Gastrocnemius medialis (tissue), 4 donors: Measurements from ENCODE around the gene DEGS2. TPM values are rescaled to one million over a fixed set of nuclear protein-coding genes. Genes with fewer than 3 reads are reported as not detected.
A peak's percentile ranks its signal among the peaks of the same experiment; 100 is the strongest.
"Not testable (repeated sequence)": the region's sequence is repeated elsewhere in the genome, so short reads cannot be mapped to it uniquely, and the experiment has no call there.

Source experiments
- ATAC-seq, 2 donors: fragments of 150-250 bp; one replicate each; pipeline ENCODE4 v1.9.1; 2016
- DNase-seq, 2 donors: peaks; one replicate each; pipeline ENCODE4 v3.0.0-alpha.2; 2019
- H3K27ac ChIP-seq, 4 donors: fragments of 200-600 bp; sonication (generic); 1 replicate in 1 of 4; 2 replicates in 3 of 4; pipeline ENCODE4 v1.5.1; 2016 to 2018; ENCODE audit warnings: mild to moderate bottlenecking in 2 of 4, moderate library complexity in 1 of 4
- H3K27me3 ChIP-seq, 3 donors: fragments of 200-600 bp; sonication (generic) in 2 of 3; 1 replicate in 1 of 3; 2 replicates in 2 of 3; pipeline versions ENCODE4 v1.5.1 to v1.6.0; 2016 to 2019; ENCODE audit warnings: mild to moderate bottlenecking in 1 of 3, moderate library complexity in 1 of 3
- H3K36me3 ChIP-seq, 2 donors: fragments of 200-600 bp; sonication (generic) in 1 of 2; one replicate each; pipeline ENCODE4 v1.5.1; 2017 to 2018
- H3K4me1 ChIP-seq, 2 donors: fragments of 200-600 bp; sonication (generic) in 1 of 2; one replicate each; pipeline ENCODE4 v1.5.1; 2016 to 2017; ENCODE audit warnings: mild to moderate bottlenecking in 2 of 2
- H3K4me3 ChIP-seq, 4 donors: fragments of 200-600 bp; sonication (generic) in 3 of 4; 1 replicate in 1 of 4; 2 replicates in 3 of 4; pipeline ENCODE4 v1.5.1; 2016 to 2019; ENCODE audit warnings: mild to moderate bottlenecking in 2 of 4
- H3K9me3 ChIP-seq, 3 donors: fragments of 200-600 bp; sonication (generic) in 2 of 3; 1 replicate in 1 of 3; 2 replicates in 2 of 3; pipeline ENCODE4 v1.5.1; 2016 to 2019
- POLR2A ChIP-seq, 2 donors: fragments of 450-650 bp; IDR thresholded peaks; one replicate each; pipeline ENCODE4 v1.6.1; 2017; ENCODE audit warnings: antibody characterized with exemption in 2 of 2, mild to moderate bottlenecking in 2 of 2, moderate library complexity in 2 of 2
- in situ Hi-C, 4 donors: fragments of 200-750 bp; cut with MboI; loops; one replicate each; pipeline versions ENCODE4 v1.15.0 to v1.8.0; 2017; ENCODE audit warnings: low sequenced_read_pairs in 4 of 4
- intact Hi-C: fragments of 100-400 bp; cut with DNase I; formaldehyde crosslinking; loops from one replicate; pipeline ENCODE4 v1.15.1; 2023; ENCODE audit warnings: low total_unique reads
- total RNA-seq, 4 donors: library from RNA; depleted of rRNA; stranded (reverse); fragments of >200 nt; gene quantifications; one replicate each; pipeline versions ENCODE4 v1.1.0 to v1.2.3, GENCODE V29; 2016
- TF ChIP-seq, protein P1 (sequence below), 5 experiments: fragments of 450-650 bp in 3 of 5; fragments of 200-600 bp in 2 of 5; sonication (generic) in 2 of 5; IDR thresholded peaks in 4 of 5; conservative IDR thresholded peaks in 1 of 5; 1 replicate in 4 of 5; 2 replicates in 1 of 5; pipeline ENCODE4 v1.5.1; 2016 to 2019; ENCODE audit warnings: antibody characterized with exemption in 5 of 5, mild to moderate bottlenecking in 3 of 5, moderate library complexity in 3 of 5

The DEGS2 gene
- under 1 TPM in 3 of 4 donors, not detected in 1; 0.22 to 0.75 (median 0.66) TPM for total RNA-seq

DNA sequence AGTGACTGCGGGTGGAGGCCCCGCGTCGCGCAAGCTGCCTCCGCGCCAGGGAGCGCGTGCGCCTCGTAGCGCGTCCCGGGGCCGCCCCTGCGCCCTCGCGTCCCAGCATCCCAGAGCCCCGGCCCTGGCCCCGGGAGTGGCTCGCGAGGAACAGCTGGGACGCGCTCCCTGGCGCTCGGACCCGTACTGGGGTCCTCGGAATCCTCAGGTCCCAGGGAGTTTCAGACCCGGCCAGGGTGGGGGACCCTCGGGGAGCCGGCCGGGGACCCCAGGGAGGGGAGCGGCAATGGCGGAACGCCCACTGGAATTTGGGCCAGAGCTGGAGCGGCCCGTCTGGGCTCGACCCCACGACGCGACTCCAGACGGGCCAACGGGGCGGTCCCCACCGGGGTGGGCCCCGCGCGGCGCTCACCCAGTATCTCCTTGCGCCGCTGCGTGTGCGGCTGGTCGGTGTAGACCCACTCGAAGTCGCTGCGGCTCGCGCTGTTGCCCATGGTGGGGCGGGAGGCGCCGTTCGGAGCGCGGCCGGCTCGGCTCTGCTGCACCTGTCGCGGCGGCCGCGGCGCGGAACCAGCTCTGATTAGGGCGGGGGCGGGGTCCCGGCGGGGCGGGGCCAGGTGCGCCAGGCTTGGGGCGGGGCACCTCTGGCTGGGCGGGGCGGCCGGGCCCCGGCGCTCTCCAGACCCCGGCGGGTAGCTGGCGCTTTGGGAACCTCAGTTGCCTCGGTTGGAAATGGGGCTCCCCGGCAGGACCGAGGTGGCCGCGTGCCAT is at the start of gene DEGS2:
DEGS2 (minus strand) TSS at position 552 of the 771 bp plus-strand sequence; CDS start at position 494, 58 bp downstream.
- H3K27me3 ChIP-seq, result peaks cover 25 to 42% (median 30%) of the 10 kb centered on the region in 3 donors
- peaks cover 0 to 4% of the 10 kb centered on the region in 2 donors for H3K4me1 ChIP-seq
- no peaks in the 10 kb centered on the region for H3K36me3 ChIP-seq
- intact Hi-C loops (no loop called here), in situ Hi-C loops (no loop called here)
- peak within 1 kb of the TSS; percentile 35 to 57 (median 44) for H3K4me3 ChIP-seq
- ATAC-seq, result peak in 1 of 2 donors; percentile 41
- no peak within 1 kb of the TSS for H3K27ac ChIP-seq
- H3K9me3 ChIP-seq, result peaks cover 0 to 5% (median 0%) of the 10 kb centered on the region in 3 donors
- no peak for TF ChIP-seq POLR2A (IDR thresholded peaks at IDR 0.05)
- TF ChIP-seq, protein P1, sequence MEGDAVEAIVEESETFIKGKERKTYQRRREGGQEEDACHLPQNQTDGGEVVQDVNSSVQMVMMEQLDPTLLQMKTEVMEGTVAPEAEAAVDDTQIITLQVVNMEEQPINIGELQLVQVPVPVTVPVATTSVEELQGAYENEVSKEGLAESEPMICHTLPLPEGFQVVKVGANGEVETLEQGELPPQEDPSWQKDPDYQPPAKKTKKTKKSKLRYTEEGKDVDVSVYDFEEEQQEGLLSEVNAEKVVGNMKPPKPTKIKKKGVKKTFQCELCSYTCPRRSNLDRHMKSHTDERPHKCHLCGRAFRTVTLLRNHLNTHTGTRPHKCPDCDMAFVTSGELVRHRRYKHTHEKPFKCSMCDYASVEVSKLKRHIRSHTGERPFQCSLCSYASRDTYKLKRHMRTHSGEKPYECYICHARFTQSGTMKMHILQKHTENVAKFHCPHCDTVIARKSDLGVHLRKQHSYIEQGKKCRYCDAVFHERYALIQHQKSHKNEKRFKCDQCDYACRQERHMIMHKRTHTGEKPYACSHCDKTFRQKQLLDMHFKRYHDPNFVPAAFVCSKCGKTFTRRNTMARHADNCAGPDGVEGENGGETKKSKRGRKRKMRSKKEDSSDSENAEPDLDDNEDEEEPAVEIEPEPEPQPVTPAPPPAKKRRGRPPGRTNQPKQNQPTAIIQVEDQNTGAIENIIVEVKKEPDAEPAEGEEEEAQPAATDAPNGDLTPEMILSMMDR (IDR thresholded peaks at IDR 0.05 in 4 of 5, conservative IDR thresholded peaks at IDR 0.05 in 1 of 5), result no peak
- DNase-seq, result no peak

DNA sequence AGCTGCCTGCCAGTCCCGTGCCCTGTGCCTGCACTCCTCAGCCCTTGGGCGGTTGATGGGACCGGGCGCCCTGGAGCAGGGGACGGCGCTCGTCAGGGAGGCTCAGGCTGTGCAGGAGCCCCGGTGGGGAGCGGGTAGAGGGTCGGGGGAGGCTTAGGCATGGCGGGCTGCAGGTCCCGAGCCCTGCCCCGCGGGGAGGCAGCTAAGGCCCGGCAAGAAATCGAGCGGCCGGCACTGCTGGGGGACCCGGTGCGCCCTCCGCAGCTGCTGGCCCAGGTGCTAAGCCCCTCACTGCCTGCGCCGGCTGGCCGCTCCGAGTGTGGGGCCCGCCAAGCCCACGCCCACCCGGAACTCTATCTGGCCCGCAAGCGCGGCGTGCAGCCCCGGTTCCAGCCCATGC is 48.7 kb upstream of the DEGS2 start:
- intact Hi-C loops, result not testable (repeated sequence)

DNA sequence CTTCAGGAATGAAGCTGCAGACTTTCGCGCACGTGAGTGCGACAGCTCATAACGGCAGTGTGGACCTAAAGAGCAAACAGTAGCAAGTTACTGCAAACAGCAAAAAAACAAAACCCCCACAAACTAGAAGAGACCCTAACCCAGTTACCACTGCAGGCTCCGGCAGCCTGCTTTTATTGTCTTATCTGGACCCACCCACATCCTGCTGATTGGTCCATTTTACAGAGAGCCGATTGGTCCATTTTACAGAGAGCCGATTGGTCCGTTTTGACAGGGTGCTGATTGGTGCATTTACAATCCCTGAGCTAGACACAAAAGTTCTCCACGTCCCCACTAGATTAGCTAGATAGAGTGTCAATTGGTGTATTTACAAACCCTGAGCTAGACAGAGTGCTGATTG is 48.1 kb upstream of the DEGS2 start:
- intact Hi-C loops, H3K4me3 ChIP-seq, H3K27ac ChIP-seq, H3K9me3 ChIP-seq, ATAC-seq, H3K4me1 ChIP-seq, in situ Hi-C loops, H3K27me3 ChIP-seq, H3K36me3 ChIP-seq, DNase-seq: not testable (repeated sequence)

More for the DNA sequence above, 48.7 kb upstream of the DEGS2 start:
- H3K4me3 ChIP-seq, ATAC-seq, H3K36me3 ChIP-seq, H3K9me3 ChIP-seq, DNase-seq, H3K27me3 ChIP-seq, H3K4me1 ChIP-seq, H3K27ac ChIP-seq, in situ Hi-C loops: not testable (repeated sequence)

GRCh38 chr14:100204835-100205167 is 45.4 kb upstream of the DEGS2 start:
- intact Hi-C loops, H3K9me3 ChIP-seq, H3K36me3 ChIP-seq, H3K4me3 ChIP-seq, DNase-seq, H3K4me1 ChIP-seq, H3K27me3 ChIP-seq, ATAC-seq, in situ Hi-C loops, H3K27ac ChIP-seq: not testable (repeated sequence)

DNA sequence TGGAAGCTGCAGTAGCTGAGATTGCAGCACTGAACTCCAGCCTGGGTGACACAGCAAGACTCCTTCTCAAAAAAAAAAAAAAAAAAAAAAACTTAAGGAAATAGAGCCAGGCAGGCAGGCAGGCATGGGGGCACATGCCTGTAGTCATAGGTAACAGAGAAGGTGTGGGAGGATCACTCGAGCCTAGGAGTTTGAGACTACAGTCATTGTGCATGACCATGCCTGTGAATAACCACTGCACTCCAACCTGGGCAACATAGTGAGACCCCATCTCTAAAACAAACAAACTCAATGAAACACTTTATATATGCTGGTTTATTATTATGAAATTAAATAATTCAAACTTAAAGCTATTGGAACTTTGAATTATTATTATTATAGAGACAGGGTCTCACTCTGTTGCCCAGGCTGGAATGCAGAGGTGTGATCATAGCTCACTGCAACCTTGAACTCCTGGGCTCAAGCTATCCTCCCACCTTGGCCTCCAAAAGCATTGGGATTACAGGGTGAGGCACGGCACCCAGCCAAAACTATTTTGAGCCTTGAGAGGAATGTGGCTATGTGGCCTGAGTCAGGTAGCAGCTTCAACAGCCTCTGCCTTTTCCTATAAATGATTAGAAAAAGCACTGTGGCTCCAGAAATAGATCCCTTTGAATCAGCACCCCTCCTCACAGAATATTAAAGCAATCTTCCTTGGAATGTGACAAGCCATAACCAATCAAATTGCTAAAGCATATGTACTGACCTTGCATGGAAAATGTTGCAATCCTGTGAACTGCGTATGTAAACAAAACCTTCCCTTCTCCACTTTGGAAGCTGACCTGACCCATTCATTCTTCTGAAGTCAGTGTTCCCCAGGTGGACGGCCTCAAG is 44.8 kb upstream of the DEGS2 start:
- ATAC-seq, result no peak
- no peak overlapping the region for H3K27ac ChIP-seq
- in situ Hi-C loops, result no loop called here

More for the DNA sequence above, 44.8 kb upstream of the DEGS2 start:
- H3K9me3 ChIP-seq, result no peaks in the 10 kb centered on the region
- no peak for DNase-seq
- no peak overlapping the region for H3K4me3 ChIP-seq
- H3K4me1 ChIP-seq, result peaks cover 0 to 3% of the 10 kb centered on the region in 2 donors
- H3K27me3 ChIP-seq, result no peaks in the 10 kb centered on the region
- intact Hi-C loops, result no loop called here
- no peak for TF ChIP-seq POLR2A (IDR thresholded peaks at IDR 0.05)
- TF ChIP-seq, protein P1 (IDR thresholded peaks at IDR 0.05 in 4 of 5, conservative IDR thresholded peaks at IDR 0.05 in 1 of 5), result no peak
- H3K36me3 ChIP-seq, result no peaks in the 10 kb centered on the region
